C1 segment of cervical spinal cord (tissue), 14 donors: ENCODE results near the gene HOOK1.
A peak's percentile ranks its signal among the peaks of the same experiment; 100 is the strongest.

Source experiments
- DNase-seq, 14 donors: peaks; one replicate each; lab custom pipeline; 2025; lab: John Stamatoyannopoulos, UW

Gene HOOK1

DNA sequence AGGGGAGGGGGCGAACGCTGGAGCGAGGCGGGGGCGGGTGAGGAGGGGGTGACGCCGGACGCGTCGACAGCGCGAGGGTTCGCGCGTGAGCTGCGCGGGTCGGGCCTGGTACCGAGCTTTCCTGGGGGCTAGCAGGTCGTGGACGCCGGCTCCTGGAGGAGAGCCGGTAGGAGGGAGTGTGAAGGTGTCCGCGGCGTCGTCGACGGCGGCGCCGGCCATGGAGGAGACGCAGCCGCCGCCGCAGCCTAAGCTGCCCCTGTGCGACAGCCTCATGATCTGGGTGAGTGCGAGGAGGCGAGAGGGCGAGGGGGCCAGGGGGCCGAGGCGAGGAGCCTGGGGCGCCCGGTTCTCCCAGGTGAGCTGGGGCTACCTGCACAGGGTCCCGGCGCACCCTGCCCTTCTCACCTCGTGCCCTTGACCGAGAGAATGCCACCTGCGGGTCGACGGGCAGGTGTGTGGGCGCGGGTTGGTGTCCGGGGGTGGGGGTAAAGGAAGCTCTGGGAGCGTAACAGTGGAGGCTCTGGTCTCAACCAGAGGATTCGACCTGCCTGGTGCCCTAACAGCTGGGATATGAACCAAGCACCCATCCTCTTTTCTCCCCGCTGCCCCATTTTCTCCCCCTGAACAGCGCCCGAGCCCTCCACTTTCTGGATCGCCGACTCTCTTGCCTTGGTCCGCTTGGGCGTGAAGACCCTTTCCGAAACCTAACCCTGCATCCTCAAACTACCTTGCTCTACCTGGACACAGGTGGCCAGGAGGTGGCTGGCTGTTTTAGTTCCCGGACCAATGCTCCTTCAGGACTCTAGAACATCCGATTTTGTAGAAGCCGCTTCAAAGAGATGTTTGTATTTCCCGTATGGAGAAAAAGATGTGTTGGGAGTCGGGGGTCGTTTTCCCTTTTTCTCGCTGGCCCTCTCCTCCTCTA, at the start of gene HOOK1:
TSS of gene HOOK1 (plus strand) at position 49 of the 925 bp plus-strand sequence. CDS start at position 218, 169 bp downstream.
- peak in 2 of 14 donors; percentile 0 to 17 for DNase-seq

DNA sequence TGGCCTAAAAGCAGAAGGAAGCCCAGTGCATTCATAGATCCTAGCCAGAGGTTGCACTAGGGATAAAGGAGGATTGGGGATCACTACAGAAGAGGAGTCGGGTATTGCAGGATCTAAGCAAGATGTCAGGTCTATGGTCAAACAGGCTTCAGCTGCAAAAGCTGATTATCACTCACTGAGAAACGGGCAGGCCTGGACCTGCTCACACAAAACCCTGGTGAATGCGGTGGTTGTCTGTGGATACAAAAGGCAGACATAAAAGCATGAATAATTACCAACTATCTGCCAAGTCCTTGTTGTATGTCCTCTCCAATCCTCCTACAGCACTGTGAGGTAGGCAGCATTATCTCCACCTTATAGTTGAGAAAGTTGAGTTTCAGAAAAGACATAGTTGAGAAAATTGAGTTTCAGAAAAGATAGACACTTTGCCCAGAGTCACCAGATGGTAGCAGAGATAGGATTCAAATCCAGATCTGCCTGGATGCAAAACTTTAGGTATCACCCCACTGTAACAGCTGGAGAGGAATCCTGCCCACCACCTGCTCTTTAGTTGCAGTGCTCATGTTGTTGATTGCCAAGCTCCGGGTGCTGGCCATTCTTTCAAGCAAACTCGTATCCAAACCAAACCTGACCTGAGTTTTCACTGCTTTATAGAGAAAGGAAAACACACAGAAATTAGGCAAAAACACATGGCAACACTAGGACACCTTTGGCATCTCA, 49.6 kb upstream of the HOOK1 start:
- no peak for DNase-seq

DNA sequence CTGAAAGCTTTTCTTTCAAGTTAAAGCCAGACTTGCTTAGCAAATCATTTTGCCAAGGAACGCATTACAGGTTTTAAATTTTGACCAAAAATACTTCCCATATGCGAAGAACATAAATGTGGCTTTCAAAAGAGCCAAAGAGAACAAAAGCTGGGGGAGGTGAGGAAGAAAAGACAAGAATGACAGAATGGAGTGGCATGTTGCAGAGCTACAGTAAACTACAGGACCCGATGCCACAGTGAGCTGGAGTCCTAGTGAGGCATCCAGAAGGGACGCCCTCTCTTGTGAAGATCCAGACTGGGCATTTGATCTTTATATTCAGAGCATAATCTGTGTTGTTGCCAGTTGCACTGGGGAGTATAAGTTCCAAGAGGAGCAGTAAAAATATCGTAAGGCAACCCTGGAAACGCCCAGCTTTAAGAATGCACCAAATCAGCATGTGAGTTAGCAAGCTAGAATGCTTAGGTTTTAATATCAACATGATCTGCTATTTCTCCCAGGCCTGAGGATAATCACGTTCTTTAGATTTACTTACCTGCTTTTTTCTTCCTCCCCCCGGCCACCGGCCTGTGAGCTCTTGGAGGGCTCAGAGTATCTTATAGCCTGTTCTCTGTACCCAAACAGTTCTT, 48.4 kb upstream of the HOOK1 start:
- DNase-seq: no peak

DNA sequence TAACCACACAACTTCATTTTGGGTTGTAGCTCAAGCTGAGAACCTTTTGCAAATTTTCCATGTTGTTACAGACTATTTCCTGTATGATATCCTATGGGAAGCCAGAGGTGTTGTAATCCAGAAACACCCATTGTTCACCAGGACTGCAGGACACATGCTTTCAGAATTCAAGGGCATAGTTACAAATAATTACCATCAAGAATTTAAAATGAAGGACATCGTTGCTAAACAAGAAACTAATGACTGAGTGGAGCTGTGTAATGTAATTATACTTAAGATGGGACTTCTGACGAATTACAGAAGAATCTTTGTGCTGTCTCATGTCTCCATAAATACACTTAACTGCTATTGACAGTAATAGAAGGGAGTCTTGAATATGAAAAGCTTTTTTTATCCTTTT, 47.6 kb upstream of the HOOK1 start:
- DNase-seq: no peak

DNA sequence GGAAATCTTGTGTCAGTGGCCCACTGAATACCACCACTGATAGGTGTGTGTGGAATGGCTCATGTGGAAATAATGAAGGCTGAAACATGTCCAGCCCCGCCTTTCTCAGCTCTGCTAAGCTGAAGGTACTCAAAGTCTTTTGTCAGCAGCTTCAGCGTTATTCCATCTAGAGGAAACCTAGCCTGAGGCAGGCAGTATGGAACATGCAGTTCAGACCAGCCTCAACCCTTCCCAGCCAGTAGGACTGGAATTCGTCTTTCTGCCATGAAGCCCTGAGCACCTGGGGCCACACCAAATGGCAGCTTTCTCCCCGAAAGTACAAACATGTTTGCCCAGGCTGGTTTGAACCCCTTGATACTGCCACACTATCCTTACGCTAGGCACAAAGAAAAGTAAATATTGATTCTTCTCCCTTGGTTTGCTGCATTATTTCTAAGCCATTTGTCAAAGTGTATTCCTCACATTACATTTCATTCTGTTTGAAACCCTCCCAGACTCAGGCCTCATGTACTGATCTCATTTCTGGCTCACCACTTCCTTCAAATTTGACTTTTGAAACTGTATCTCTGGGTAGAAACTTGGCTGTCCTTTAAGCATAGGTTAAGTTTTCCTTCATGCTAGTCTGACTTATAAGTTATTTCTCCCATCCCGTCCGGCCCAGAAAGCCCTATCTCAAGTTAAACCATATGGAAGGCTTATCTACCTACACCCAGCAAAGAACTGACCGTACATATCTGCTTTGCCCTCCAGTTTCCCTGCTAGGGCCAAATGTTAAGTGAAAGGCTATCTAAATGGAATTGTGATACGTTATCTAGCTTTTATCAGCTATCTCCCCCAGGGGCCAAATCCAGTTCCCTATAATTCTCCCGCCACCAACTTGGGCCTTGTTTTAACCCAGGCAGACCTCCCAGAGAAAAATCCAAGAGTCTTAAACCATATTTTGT, 45.7 kb upstream of the HOOK1 start:
- DNase-seq: no peak

- DNase-seq: no peak
These were observed 45.0 kb upstream of the HOOK1 start for GRCh38 chr1:59769736-59770095.

GRCh38 chr1:59771361-59771760, 43.4 kb upstream of the HOOK1 start:
- DNase-seq: no peak

DNA sequence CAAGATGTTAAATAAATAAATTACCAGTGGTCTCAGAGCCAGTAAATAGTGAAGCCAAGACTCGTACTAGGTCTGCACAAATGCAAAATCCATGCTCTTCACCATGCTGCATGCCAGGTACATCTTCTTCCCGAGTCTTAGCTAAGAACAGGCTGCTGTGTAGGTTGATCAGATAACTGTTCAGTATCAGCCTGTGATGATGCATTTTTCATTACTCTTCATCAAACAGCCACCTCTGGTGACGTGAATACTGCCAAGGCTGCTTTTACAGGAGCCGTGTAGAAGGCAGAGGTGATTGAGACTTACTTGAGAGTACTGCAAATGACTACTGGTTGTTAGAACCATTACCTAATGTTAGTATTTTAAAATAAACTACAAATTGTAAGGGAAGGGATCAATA, 39.3 kb upstream of the HOOK1 start:
- DNase-seq: no peak

DNA sequence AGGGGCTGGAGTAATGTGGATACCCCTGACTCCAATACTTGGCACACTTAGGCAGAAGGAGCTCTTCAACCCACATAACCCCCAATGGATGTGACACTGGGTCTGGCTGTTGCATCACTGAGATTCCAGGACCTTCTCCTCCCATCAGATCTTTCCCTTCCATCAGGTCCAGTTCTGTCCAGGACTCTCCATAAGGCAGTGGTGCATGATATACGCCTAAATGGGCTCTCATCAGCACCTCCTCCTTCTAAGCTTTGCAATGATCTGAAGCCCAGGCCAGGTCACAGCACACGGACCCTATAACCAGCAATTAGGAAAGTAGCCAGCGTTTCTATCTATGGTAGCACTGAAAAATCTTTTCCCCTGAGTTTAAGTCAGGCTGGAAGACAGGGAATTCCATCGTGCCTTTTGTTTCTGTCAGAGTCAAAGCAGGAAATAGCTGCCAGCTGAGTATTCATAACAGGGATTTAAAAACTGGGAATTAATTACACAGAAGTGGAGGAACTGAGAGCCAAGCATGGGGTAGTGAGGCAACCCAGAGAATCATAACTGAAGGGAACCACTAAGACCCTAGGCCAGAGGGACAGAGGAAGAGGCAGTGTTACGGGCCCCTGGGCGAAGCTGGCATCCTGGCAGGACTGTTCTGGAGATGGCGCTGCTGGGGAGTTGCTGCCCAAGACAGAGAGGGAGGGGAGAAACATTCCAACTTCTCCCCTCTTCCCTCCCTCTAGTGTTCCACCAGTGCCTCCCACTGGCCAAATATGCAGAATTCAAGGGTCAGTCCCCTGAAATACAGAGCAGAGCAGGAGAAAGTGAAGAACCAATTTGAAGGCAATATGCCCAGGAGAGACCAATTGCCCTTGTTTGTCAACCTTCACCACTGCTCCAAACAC, 37.5 kb upstream of the HOOK1 start:
- DNase-seq: no peak

DNA sequence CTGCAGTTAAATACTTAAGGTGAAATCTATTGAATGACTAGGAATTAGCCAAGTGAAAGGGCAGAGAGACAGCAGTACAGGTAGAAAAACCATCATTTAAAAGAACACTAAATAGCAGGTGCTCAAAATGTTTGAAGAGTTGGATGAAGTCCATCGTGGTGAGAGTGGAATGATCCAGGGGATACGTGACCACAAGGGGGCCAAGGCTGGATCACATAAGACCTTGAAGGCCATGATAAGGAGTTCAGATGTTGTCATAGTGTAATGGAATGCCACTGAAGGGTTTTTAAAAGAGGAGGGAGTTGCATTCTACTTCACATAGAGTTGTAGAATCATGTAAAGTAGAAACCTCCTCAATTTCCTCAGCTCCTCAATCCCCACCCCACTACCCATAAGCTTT, 34.8 kb upstream of the HOOK1 start:
- no peak for DNase-seq

DNA sequence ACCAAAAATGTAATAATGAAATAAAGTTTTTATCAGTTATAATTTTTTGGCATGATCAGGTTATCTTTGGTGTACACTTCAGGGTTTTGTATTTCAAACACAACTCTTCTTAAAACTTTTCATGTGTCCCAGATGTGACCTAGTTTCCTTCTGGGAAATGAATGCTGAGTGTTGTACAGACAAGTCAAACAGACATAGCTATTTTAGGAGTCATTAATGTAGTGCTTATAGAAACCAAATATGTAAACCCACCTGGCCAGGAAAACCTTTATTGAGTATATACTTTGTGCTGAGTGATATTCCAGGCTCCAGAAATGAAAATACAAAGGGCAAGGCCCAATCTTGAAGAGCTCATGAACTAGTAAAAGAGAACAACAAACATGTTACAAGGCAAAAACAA, 25.9 kb upstream of the HOOK1 start:
- DNase-seq: no peak

GRCh38 chr1:59798600-59798999, 16.1 kb upstream of the HOOK1 start:
- no peak for DNase-seq

GRCh38 chr1:59803458-59804038, 11.2 kb upstream of the HOOK1 start:
- DNase-seq: no peak

GRCh38 chr1:59804301-59804700, 10.4 kb upstream of the HOOK1 start:
- no peak for DNase-seq

- no peak for DNase-seq
These were observed 9.2 kb upstream of the HOOK1 start for GRCh38 chr1:59805554-59805953.

DNA sequence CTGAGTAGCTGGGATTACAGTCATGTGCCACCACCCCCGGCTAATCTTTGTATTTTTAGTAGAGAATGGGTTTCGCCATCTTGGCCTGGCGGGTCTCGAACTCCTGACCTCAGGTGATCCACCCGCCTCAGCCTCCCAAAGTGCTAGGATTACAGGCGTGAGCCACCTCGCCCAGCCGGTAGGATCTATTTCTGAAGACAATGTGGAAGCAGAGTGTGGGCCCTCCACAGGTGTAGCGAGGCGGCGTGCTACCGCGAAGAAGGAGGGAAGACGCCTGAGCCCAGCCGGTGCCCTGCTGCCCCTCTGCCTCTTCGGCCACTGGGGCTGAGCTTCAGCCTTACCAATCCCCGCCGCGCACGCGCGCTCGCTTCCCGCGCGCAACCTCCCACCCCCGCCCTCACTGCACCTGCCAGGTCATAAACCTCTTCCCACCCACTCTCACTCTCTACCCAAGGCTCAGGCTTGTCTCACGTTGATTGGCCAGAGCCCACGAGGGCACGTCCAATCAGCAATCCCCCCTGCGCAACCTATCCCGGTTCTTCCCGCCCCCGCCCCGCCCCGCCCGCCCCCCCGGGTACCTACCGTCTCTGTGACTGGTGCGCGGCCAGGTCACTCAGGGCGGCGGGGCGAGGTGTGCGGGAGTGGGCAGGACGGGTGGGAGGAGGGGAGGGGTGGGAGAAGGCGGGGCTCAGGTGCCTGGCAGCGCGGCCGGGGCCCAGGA, 409 bp upstream of the HOOK1 start:
- DNase-seq: peak in 9 of 14 donors; percentile 6 to 99 (median 17)

DNA sequence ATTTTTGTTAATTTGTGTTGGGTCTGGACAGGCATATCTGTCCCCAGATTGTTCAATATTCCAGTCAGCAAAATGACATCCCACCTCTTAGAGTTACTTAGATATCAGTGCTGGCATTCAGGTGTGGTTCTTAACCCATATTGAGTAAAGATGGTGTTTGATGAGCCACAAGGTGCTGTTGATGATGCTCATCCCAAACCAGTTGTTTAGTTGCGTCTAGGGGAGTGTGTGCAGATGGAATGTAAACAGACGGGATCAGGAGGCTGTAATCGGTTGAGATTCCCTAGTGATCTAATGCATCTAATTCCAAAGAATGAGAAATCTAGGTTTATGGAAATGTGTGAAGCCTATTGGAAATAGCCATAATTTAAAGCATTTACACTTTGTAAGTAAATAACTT, 1.1 kb downstream of the HOOK1 start:
- DNase-seq: peak in 1 of 14 donors; percentile 17

- DNase-seq: peak in 1 of 14 donors; percentile 12
These were observed 1.6 kb downstream of the HOOK1 start for GRCh38 chr1:59816318-59816878.
